ENCODE results near the gene FANCD2OS.

FANCD2OS gene

DNA sequence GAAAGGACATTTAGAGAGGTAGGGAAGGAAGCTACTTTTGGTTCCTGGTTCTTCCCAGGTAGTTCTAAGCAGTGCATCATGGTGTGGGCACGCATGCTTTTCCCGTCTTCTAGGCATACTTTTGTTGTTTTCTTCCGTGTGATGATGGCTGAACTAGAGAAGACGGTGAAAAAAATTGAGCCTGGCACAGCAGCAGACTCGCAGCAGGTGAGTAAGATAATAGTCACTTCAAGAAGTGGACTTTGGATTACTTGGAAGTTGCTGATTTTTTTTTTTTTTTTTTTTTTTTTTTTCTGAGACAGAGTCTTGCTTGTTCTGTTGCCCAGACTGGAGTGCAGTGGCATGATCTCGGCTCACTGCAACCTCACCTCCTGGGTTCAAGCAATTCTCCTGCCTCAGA lies 17.9 kb downstream of the FANCD2OS start:
- Histone ChIP-seq H4K20me1 (ENCODE audit: low read depth, low read length) (no peaks in the 10 kb centered on the region), H3K4me3 (ENCODE audit: insufficient read depth, low read length, poor library complexity, severe bottlenecking) (no peak overlapping the region), H3K27me3 (ENCODE audit: low read length) (no peaks in the 10 kb centered on the region), H3K9me3 (ENCODE audit: insufficient read depth, low read length) (no peaks in the 10 kb centered on the region), H2AFZ (ENCODE audit: low read depth, low read length, severe bottlenecking) (no peak overlapping the region), H3K79me2 (ENCODE audit: insufficient read depth, low read length) (no peaks in the 10 kb centered on the region), H3K9me2 (replicated peaks; ENCODE audit: insufficient read depth, low read length) (no peaks in the 10 kb centered on the region), H3K4me2 (ENCODE audit: low read depth, low read length, poor library complexity, severe bottlenecking) (no peak overlapping the region), H3F3A (ENCODE audit: insufficient read depth) (no peaks in the 10 kb centered on the region), H3K27ac (ENCODE audit: low read depth, low read length) (no peak overlapping the region), H3K9ac (ENCODE audit: low read length) (no peak overlapping the region), H3K36me3 (ENCODE audit: low read length) (peaks cover 24% of the 10 kb centered on the region)
- TF ChIP-seq EZH2phosphoT487 (conservative IDR thresholded peaks at IDR 0.05; ENCODE audit: low read length), result no peak
- TF ChIP-seq, protein P1, sequence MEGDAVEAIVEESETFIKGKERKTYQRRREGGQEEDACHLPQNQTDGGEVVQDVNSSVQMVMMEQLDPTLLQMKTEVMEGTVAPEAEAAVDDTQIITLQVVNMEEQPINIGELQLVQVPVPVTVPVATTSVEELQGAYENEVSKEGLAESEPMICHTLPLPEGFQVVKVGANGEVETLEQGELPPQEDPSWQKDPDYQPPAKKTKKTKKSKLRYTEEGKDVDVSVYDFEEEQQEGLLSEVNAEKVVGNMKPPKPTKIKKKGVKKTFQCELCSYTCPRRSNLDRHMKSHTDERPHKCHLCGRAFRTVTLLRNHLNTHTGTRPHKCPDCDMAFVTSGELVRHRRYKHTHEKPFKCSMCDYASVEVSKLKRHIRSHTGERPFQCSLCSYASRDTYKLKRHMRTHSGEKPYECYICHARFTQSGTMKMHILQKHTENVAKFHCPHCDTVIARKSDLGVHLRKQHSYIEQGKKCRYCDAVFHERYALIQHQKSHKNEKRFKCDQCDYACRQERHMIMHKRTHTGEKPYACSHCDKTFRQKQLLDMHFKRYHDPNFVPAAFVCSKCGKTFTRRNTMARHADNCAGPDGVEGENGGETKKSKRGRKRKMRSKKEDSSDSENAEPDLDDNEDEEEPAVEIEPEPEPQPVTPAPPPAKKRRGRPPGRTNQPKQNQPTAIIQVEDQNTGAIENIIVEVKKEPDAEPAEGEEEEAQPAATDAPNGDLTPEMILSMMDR (IDR thresholded peaks at IDR 0.05; ENCODE audit: insufficient read depth, low read length, poor library complexity, severe bottlenecking), result no peak

DNA sequence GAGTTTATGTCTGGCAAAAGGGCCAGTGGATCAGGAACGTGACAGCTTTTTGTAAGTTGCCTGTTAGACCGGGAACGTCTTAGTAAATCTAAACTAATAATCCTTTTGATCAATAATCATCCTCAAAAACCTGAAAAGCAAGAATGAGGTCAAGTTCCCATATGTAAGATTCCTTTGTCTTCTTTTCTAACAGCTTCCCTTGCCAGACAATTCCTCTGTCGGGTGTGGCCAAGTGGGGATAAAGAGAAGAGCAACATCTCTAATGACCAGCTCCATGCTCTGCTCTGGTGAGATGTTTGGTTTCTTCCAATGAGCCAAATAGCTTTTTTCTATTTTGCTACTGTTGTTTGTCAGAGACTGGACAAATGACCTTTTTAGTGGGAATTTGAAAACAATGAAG lies 19.8 kb downstream of the FANCD2OS start:
- no peak for TF ChIP-seq EZH2phosphoT487 (conservative IDR thresholded peaks at IDR 0.05; ENCODE audit: low read length)
- TF ChIP-seq, protein P1 (IDR thresholded peaks at IDR 0.05; ENCODE audit: insufficient read depth, low read length, poor library complexity, severe bottlenecking), result no peak
- H3K9me3 ChIP-seq (ENCODE audit: insufficient read depth, low read length), result no peaks in the 10 kb centered on the region
- H3K4me3 ChIP-seq (ENCODE audit: insufficient read depth, low read length, poor library complexity, severe bottlenecking), result no peak overlapping the region
- no peaks in the 10 kb centered on the region for H3K79me2 ChIP-seq (ENCODE audit: insufficient read depth, low read length)
- H3F3A ChIP-seq (ENCODE audit: insufficient read depth), result no peaks in the 10 kb centered on the region
- no peak overlapping the region for H2AFZ ChIP-seq (ENCODE audit: low read depth, low read length, severe bottlenecking)
- no peaks in the 10 kb centered on the region for H3K27me3 ChIP-seq (ENCODE audit: low read length)
- H3K9me2 ChIP-seq (replicated peaks; ENCODE audit: insufficient read depth, low read length), result no peaks in the 10 kb centered on the region
- H3K4me2 ChIP-seq (ENCODE audit: low read depth, low read length, poor library complexity, severe bottlenecking), result no peak overlapping the region
- H3K27ac ChIP-seq (ENCODE audit: low read depth, low read length), result no peak overlapping the region
- peaks cover 28% of the 10 kb centered on the region for H3K36me3 ChIP-seq (ENCODE audit: low read length)
- H3K9ac ChIP-seq (ENCODE audit: low read length), result no peak overlapping the region
- no peaks in the 10 kb centered on the region for H4K20me1 ChIP-seq (ENCODE audit: low read depth, low read length)

GRCh38 chr3:10085738-10086137 lies 22.3 kb downstream of the FANCD2OS start:
- Histone ChIP-seq H4K20me1 (ENCODE audit: low read depth, low read length) (no peaks in the 10 kb centered on the region), H3K9me3 (ENCODE audit: insufficient read depth, low read length) (no peaks in the 10 kb centered on the region), H3K4me2 (ENCODE audit: low read depth, low read length, poor library complexity, severe bottlenecking) (no peak overlapping the region), H3K27me3 (ENCODE audit: low read length) (no peaks in the 10 kb centered on the region), H3K9ac (ENCODE audit: low read length) (no peak overlapping the region), H3K27ac (ENCODE audit: low read depth, low read length) (no peak overlapping the region), H3K9me2 (replicated peaks; ENCODE audit: insufficient read depth, low read length) (no peaks in the 10 kb centered on the region), H3K36me3 (ENCODE audit: low read length) (peaks cover 43% of the 10 kb centered on the region), H3K4me3 (ENCODE audit: insufficient read depth, low read length, poor library complexity, severe bottlenecking) (no peak overlapping the region), H3F3A (ENCODE audit: insufficient read depth) (no peaks in the 10 kb centered on the region), H3K79me2 (ENCODE audit: insufficient read depth, low read length) (no peaks in the 10 kb centered on the region), H2AFZ (ENCODE audit: low read depth, low read length, severe bottlenecking) (no peak overlapping the region)
- TF ChIP-seq EZH2phosphoT487 (conservative IDR thresholded peaks at IDR 0.05; ENCODE audit: low read length), result no peak
- TF ChIP-seq, protein P1 (IDR thresholded peaks at IDR 0.05; ENCODE audit: insufficient read depth, low read length, poor library complexity, severe bottlenecking), result no peak
